Gastrocnemius medialis (tissue), 4 donors: ENCODE measurements around the gene THAP4. TPM values are rescaled to one million over a fixed set of nuclear protein-coding genes. Genes with fewer than 3 reads are reported as not detected.

Source experiments
- ATAC-seq, 2 donors: fragments of 150-250 bp; one replicate each; pipeline ENCODE4 v1.9.1; 2016
- DNase-seq, 2 donors: peaks; one replicate each; pipeline ENCODE4 v3.0.0-alpha.2; 2019
- H3K27ac ChIP-seq, 4 donors: fragments of 200-600 bp; sonication (generic); 1 replicate in 1 of 4; 2 replicates in 3 of 4; pipeline ENCODE4 v1.5.1; 2016 to 2018; ENCODE audit warnings: mild to moderate bottlenecking in 2 of 4, moderate library complexity in 1 of 4
- H3K27me3 ChIP-seq, 3 donors: fragments of 200-600 bp; sonication (generic) in 2 of 3; 1 replicate in 1 of 3; 2 replicates in 2 of 3; pipeline versions ENCODE4 v1.5.1 to v1.6.0; 2016 to 2019; ENCODE audit warnings: mild to moderate bottlenecking in 1 of 3, moderate library complexity in 1 of 3
- H3K36me3 ChIP-seq, 2 donors: fragments of 200-600 bp; sonication (generic) in 1 of 2; one replicate each; pipeline ENCODE4 v1.5.1; 2017 to 2018
- H3K4me1 ChIP-seq, 2 donors: fragments of 200-600 bp; sonication (generic) in 1 of 2; one replicate each; pipeline ENCODE4 v1.5.1; 2016 to 2017; ENCODE audit warnings: mild to moderate bottlenecking in 2 of 2
- H3K4me3 ChIP-seq, 4 donors: fragments of 200-600 bp; sonication (generic) in 3 of 4; 1 replicate in 1 of 4; 2 replicates in 3 of 4; pipeline ENCODE4 v1.5.1; 2016 to 2019; ENCODE audit warnings: mild to moderate bottlenecking in 2 of 4
- H3K9me3 ChIP-seq, 3 donors: fragments of 200-600 bp; sonication (generic) in 2 of 3; 1 replicate in 1 of 3; 2 replicates in 2 of 3; pipeline ENCODE4 v1.5.1; 2016 to 2019
- CTCF ChIP-seq, 5 experiments: fragments of 450-650 bp in 3 of 5; fragments of 200-600 bp in 2 of 5; sonication (generic) in 2 of 5; IDR thresholded peaks in 4 of 5; conservative IDR thresholded peaks in 1 of 5; 1 replicate in 4 of 5; 2 replicates in 1 of 5; pipeline ENCODE4 v1.5.1; 2016 to 2019; ENCODE audit warnings: antibody characterized with exemption in 5 of 5, mild to moderate bottlenecking in 3 of 5, moderate library complexity in 3 of 5
- POLR2A ChIP-seq, 2 donors: fragments of 450-650 bp; IDR thresholded peaks; one replicate each; pipeline ENCODE4 v1.6.1; 2017; ENCODE audit warnings: antibody characterized with exemption in 2 of 2, mild to moderate bottlenecking in 2 of 2, moderate library complexity in 2 of 2
- in situ Hi-C, 4 donors: fragments of 200-750 bp; cut with MboI; loops; one replicate each; pipeline versions ENCODE4 v1.15.0 to v1.8.0; 2017; ENCODE audit warnings: low sequenced_read_pairs in 4 of 4
- intact Hi-C: fragments of 100-400 bp; cut with DNase I; formaldehyde crosslinking; loops from one replicate; pipeline ENCODE4 v1.15.1; 2023; ENCODE audit warnings: low total_unique reads
- total RNA-seq, 4 donors: library from RNA; depleted of rRNA; stranded (reverse); fragments of >200 nt; gene quantifications; one replicate each; pipeline versions ENCODE4 v1.1.0 to v1.2.3, GENCODE V29; 2016

THAP4 gene
- total RNA-seq, 4 donors from 2014 or later: 71.3 to 83.3 (median 79.9) TPM

GRCh38 chr2:241554610-241555322, 82.2 kb downstream of the THAP4 start:
- Histone ChIP-seq H3K27me3 (peaks cover 13 to 29% (median 22%) of the 10 kb centered on the region in 3 donors), H3K9me3 (peaks cover 0 to 3% (median 0%) of the 10 kb centered on the region in 3 donors), H3K27ac (no peak overlapping the region), H3K4me3 (no peak overlapping the region), H3K36me3 (no peaks in the 10 kb centered on the region), H3K4me1 (peaks cover 0 to 2% of the 10 kb centered on the region in 2 donors)
- DNase-seq (no peak), ATAC-seq (no peak)
- intact Hi-C loops (no loop called here), in situ Hi-C loops (no loop called here)
- no peak for TF ChIP-seq CTCF (IDR thresholded peaks at IDR 0.05 in 4 of 5, conservative IDR thresholded peaks at IDR 0.05 in 1 of 5)

- Histone ChIP-seq H3K27ac (no peak overlapping the region), H3K27me3 (peaks cover 13 to 24% (median 20%) of the 10 kb centered on the region in 3 donors), H3K36me3 (no peaks in the 10 kb centered on the region), H3K9me3 (peaks cover 0 to 3% (median 0%) of the 10 kb centered on the region in 3 donors), H3K4me3 (no peak overlapping the region), H3K4me1 (no peaks in the 10 kb centered on the region)
- ATAC-seq (no peak), DNase-seq (no peak)
- intact Hi-C loops: no loop called here
- in situ Hi-C loops: no loop called here
- TF ChIP-seq CTCF (IDR thresholded peaks at IDR 0.05 in 4 of 5, conservative IDR thresholded peaks at IDR 0.05 in 1 of 5) (no peak), POLR2A (IDR thresholded peaks at IDR 0.05) (no peak)
Measured at GRCh38 chr2:241553981-241554380, 83.0 kb downstream of the THAP4 start.

GRCh38 chr2:241553512-241553830, 83.5 kb downstream of the THAP4 start:
- Histone ChIP-seq H3K36me3 (no peaks in the 10 kb centered on the region), H3K9me3 (peaks cover 0 to 3% (median 0%) of the 10 kb centered on the region in 3 donors), H3K4me3 (no peak overlapping the region), H3K27me3 (peaks cover 12 to 24% (median 17%) of the 10 kb centered on the region in 3 donors), H3K4me1 (no peaks in the 10 kb centered on the region), H3K27ac (no peak overlapping the region)
- in situ Hi-C loops: no loop called here
- TF ChIP-seq CTCF (IDR thresholded peaks at IDR 0.05 in 4 of 5, conservative IDR thresholded peaks at IDR 0.05 in 1 of 5) (no peak), POLR2A (IDR thresholded peaks at IDR 0.05) (no peak)
- no peak for DNase-seq
- intact Hi-C loops: no loop called here
- no peak for ATAC-seq

- Histone ChIP-seq H3K27ac (no peak overlapping the region), H3K4me3 (peak overlapping the region in 1 of 4 donors; percentile 1), H3K36me3 (no peaks in the 10 kb centered on the region), H3K27me3 (peaks cover 0 to 11% (median 3%) of the 10 kb centered on the region in 3 donors), H3K4me1 (peaks cover 2 to 3% of the 10 kb centered on the region in 2 donors), H3K9me3 (peaks cover 0 to 3% (median 0%) of the 10 kb centered on the region in 3 donors)
- ATAC-seq (no peak), DNase-seq (no peak)
- TF ChIP-seq CTCF (IDR thresholded peaks at IDR 0.05 in 4 of 5, conservative IDR thresholded peaks at IDR 0.05 in 1 of 5): no peak
- TF ChIP-seq POLR2A (IDR thresholded peaks at IDR 0.05): no peak
- intact Hi-C loops (no loop called here), in situ Hi-C loops (no loop called here)
Measured at GRCh38 chr2:241551998-241552737, 84.8 kb downstream of the THAP4 start.
